ENCODE measurements around the gene DNAH8. TPM values are rescaled to one million over a fixed set of nuclear protein-coding genes. Genes with fewer than 3 reads are reported as not detected.

Gene DNAH8
- total RNA-seq, 1 experiment from 2014 or later: not detected

DNA sequence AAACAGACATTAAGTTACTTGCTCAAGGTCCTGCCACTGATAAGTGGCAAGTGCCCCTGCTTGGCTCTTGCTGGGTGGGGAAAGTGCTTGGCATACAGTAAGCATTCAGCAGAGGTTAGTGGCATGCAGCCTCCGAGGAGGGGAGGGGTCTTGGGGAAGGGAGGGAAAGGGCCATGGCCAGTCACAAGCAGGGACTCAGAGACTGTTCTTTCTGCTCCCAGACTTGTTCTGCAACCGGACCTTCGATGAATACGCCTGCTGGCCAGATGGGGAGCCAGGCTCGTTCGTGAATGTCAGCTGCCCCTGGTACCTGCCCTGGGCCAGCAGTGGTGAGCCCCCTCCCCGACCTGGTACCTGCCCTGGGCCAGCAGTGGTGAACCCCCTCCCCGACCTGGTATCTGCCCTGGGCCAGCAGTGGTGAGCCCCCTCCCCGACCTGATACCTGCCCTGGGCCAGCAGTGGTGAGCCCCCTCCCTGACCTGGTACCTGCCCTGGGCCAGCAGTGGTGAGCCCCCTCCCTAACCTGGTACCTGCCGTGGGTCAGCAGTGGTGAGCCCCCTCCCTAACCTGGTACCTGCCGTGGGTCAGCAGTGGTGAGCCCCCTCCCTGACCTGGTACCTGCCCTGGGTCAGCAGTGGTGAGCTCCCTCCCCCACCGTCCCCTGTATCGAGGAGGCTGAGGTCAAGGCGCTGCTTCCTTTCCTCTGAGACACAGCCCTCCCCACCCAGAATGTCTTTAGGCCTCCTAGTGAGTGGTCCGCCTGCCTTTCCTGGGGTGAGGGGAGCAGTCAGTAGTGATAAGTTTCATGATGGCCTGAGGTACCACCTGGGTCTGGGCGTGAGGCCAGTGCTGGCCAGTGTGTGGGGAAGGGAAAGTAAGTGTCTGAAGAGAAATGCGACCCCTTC lies 342.4 kb downstream of the DNAH8 start:
- Histone ChIP-seq H3K9me3 (ENCODE audit: control insufficient read depth in 1 of 2, insufficient read depth in 1 of 2, low read depth in 1 of 2, low read length in 2 of 2) (no peaks in the 10 kb centered on the region), H3K4me3 (replicated peaks in 1 of 2; ENCODE audit: low read depth in 1 of 2, low read length in 2 of 2) (no peak overlapping the region), H3K9ac (ENCODE audit: low read length) (no peak overlapping the region), H3K27me3 (ENCODE audit: insufficient read depth, low read length) (peaks cover 23% of the 10 kb centered on the region), H3K36me3 (ENCODE audit: control insufficient read depth in 1 of 2, insufficient read depth in 2 of 2, low read length in 2 of 2) (no peaks in the 10 kb centered on the region), H3K79me2 (ENCODE audit: insufficient read depth, low read length) (no peaks in the 10 kb centered on the region), H3K27ac (ENCODE audit: low read depth, low read length) (no peak overlapping the region), H3K9me2 (ENCODE audit: insufficient read depth) (no peaks in the 10 kb centered on the region), H4K20me1 (ENCODE audit: insufficient read depth) (no peaks in the 10 kb centered on the region), H3K4me1 (ENCODE audit: control insufficient read depth in 1 of 2, insufficient read depth in 2 of 2, low read length in 2 of 2) (no peaks in the 10 kb centered on the region), H3K4me2 (ENCODE audit: low read length) (no peak overlapping the region), H2AFZ (ENCODE audit: low read depth, low read length, poor library complexity, severe bottlenecking) (no peak overlapping the region)
- RAD21 ChIA-PET (ENCODE audit: low non-redundant PET in 1 of 2, low total read pairs in 2 of 2, uncharacterized antibody in 2 of 2, unreplicated experiment in 2 of 2): no interaction called here
- ATAC-seq: no peak
- CTCF ChIA-PET: no interaction called here
- no TSS peak for BruUV-seq (replicated peaks)
- POLR2A ChIA-PET: no interaction called here
- no peak for DNase-seq (ENCODE audit: low read depth, low spot score)
- intact Hi-C loops (cut with micrococcal nuclease): no loop called here
- TF ChIP-seq EGR1 (IDR thresholded peaks at IDR 0.05; ENCODE audit: low read depth) (no peak), EZH2phosphoT487 (IDR thresholded peaks at IDR 0.05; ENCODE audit: borderline replicate concordance) (no peak), SP1 (IDR thresholded peaks at IDR 0.05; ENCODE audit: low read depth) (no peak), SIN3A (IDR thresholded peaks at IDR 0.05; ENCODE audit: low read depth) (no peak), POLR2A (IDR thresholded peaks at IDR 0.05; ENCODE audit: borderline replicate concordance, extremely low read depth, insufficient read depth, insufficient read length) (no peak), CEBPB (IDR thresholded peaks at IDR 0.05; ENCODE audit: low read depth) (no peak), ZNF274 (IDR thresholded peaks at IDR 0.05; ENCODE audit: low read depth, low read length) (no peak), ELF1 (IDR thresholded peaks at IDR 0.05; ENCODE audit: borderline replicate concordance, low read depth) (no peak), YY1 (IDR thresholded peaks at IDR 0.05; ENCODE audit: extremely low read depth, insufficient replicate concordance, low read depth, low read length) (no peak), CBX3 (IDR thresholded peaks at IDR 0.05; ENCODE audit: low read depth) (no peak), TCF7L2 (IDR thresholded peaks at IDR 0.05; ENCODE audit: borderline replicate concordance, extremely low read depth, insufficient read depth, insufficient read length) (no peak), FOSL1 (IDR thresholded peaks at IDR 0.05; ENCODE audit: low read depth) (no peak), POLR2AphosphoS5 (IDR thresholded peaks at IDR 0.05; ENCODE audit: low read depth, low read length) (no peak), JUND (IDR thresholded peaks at IDR 0.05) (no peak)
- TF ChIP-seq, protein P1, sequence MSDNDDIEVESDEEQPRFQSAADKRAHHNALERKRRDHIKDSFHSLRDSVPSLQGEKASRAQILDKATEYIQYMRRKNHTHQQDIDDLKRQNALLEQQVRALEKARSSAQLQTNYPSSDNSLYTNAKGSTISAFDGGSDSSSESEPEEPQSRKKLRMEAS (IDR thresholded peaks at IDR 0.05): no peak
- TF ChIP-seq, protein P2, sequence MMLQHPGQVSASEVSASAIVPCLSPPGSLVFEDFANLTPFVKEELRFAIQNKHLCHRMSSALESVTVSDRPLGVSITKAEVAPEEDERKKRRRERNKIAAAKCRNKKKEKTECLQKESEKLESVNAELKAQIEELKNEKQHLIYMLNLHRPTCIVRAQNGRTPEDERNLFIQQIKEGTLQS (IDR thresholded peaks at IDR 0.05): no peak
- TF ChIP-seq, protein P3, sequence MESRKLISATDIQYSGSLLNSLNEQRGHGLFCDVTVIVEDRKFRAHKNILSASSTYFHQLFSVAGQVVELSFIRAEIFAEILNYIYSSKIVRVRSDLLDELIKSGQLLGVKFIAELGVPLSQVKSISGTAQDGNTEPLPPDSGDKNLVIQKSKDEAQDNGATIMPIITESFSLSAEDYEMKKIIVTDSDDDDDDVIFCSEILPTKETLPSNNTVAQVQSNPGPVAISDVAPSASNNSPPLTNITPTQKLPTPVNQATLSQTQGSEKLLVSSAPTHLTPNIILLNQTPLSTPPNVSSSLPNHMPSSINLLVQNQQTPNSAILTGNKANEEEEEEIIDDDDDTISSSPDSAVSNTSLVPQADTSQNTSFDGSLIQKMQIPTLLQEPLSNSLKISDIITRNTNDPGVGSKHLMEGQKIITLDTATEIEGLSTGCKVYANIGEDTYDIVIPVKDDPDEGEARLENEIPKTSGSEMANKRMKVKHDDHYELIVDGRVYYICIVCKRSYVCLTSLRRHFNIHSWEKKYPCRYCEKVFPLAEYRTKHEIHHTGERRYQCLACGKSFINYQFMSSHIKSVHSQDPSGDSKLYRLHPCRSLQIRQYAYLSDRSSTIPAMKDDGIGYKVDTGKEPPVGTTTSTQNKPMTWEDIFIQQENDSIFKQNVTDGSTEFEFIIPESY (IDR thresholded peaks at IDR 0.05; ENCODE audit: extremely low read depth, insufficient replicate concordance, low read length): no peak
- TF ChIP-seq, protein P4, sequence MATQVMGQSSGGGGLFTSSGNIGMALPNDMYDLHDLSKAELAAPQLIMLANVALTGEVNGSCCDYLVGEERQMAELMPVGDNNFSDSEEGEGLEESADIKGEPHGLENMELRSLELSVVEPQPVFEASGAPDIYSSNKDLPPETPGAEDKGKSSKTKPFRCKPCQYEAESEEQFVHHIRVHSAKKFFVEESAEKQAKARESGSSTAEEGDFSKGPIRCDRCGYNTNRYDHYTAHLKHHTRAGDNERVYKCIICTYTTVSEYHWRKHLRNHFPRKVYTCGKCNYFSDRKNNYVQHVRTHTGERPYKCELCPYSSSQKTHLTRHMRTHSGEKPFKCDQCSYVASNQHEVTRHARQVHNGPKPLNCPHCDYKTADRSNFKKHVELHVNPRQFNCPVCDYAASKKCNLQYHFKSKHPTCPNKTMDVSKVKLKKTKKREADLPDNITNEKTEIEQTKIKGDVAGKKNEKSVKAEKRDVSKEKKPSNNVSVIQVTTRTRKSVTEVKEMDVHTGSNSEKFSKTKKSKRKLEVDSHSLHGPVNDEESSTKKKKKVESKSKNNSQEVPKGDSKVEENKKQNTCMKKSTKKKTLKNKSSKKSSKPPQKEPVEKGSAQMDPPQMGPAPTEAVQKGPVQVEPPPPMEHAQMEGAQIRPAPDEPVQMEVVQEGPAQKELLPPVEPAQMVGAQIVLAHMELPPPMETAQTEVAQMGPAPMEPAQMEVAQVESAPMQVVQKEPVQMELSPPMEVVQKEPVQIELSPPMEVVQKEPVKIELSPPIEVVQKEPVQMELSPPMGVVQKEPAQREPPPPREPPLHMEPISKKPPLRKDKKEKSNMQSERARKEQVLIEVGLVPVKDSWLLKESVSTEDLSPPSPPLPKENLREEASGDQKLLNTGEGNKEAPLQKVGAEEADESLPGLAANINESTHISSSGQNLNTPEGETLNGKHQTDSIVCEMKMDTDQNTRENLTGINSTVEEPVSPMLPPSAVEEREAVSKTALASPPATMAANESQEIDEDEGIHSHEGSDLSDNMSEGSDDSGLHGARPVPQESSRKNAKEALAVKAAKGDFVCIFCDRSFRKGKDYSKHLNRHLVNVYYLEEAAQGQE (IDR thresholded peaks at IDR 0.05; ENCODE audit: low read depth): no peak
- TF ChIP-seq, protein P5, sequence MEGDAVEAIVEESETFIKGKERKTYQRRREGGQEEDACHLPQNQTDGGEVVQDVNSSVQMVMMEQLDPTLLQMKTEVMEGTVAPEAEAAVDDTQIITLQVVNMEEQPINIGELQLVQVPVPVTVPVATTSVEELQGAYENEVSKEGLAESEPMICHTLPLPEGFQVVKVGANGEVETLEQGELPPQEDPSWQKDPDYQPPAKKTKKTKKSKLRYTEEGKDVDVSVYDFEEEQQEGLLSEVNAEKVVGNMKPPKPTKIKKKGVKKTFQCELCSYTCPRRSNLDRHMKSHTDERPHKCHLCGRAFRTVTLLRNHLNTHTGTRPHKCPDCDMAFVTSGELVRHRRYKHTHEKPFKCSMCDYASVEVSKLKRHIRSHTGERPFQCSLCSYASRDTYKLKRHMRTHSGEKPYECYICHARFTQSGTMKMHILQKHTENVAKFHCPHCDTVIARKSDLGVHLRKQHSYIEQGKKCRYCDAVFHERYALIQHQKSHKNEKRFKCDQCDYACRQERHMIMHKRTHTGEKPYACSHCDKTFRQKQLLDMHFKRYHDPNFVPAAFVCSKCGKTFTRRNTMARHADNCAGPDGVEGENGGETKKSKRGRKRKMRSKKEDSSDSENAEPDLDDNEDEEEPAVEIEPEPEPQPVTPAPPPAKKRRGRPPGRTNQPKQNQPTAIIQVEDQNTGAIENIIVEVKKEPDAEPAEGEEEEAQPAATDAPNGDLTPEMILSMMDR (IDR thresholded peaks at IDR 0.05 in 2 of 3, conservative IDR thresholded peaks at IDR 0.05 in 1 of 3; ENCODE audit: borderline replicate concordance in 1 of 3, insufficient read depth in 1 of 3, low read depth in 2 of 3, low read length in 2 of 3): no peak
